ENCODE measurements around the gene PARS2.

DNA sequence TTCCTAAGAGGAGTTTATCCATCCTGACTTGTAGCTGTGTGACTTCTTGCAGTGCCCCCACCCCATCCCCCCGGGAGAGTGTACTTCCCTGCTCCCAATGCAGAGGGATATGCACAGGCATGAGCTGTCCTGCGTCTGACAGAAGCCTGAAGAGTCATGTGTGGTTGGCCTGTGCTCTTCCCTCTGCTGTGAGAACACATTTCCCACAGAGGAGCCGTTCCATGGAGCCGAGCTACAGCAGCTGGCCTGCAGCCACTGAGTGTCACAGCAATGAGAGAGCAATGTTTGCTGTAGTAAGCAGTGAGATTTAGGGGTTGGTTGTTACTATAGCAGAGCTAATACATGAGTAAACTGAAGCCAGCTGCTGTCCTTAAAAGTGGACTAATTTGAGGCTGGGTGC lies 22.0 kb downstream of the PARS2 start:
- TF ChIP-seq POLR2A (IDR thresholded peaks at IDR 0.05) (no peak), POLR2AphosphoS5 (IDR thresholded peaks at IDR 0.05) (no peak)
- TF ChIP-seq, protein P1, sequence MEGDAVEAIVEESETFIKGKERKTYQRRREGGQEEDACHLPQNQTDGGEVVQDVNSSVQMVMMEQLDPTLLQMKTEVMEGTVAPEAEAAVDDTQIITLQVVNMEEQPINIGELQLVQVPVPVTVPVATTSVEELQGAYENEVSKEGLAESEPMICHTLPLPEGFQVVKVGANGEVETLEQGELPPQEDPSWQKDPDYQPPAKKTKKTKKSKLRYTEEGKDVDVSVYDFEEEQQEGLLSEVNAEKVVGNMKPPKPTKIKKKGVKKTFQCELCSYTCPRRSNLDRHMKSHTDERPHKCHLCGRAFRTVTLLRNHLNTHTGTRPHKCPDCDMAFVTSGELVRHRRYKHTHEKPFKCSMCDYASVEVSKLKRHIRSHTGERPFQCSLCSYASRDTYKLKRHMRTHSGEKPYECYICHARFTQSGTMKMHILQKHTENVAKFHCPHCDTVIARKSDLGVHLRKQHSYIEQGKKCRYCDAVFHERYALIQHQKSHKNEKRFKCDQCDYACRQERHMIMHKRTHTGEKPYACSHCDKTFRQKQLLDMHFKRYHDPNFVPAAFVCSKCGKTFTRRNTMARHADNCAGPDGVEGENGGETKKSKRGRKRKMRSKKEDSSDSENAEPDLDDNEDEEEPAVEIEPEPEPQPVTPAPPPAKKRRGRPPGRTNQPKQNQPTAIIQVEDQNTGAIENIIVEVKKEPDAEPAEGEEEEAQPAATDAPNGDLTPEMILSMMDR (IDR thresholded peaks at IDR 0.05 in 8 of 11, conservative IDR thresholded peaks at IDR 0.05 in 3 of 11) = no peak
